ENCODE data around the gene ARHGEF4. TPM values are rescaled to one million over a fixed set of nuclear protein-coding genes. Genes with fewer than 3 reads are reported as not detected.
"Not testable (repeated sequence)": the region's sequence is repeated elsewhere in the genome, so short reads cannot be mapped to it uniquely, and the experiment has no call there.

ARHGEF4 gene
- total and polyA plus RNA-seq, 2 donors: 7.0 to 18.2 TPM

- Histone ChIP-seq H3K27ac (ENCODE audit: low read depth) (no peak overlapping the region), H3K36me3 (ENCODE audit: insufficient read depth) (no peaks in the 10 kb centered on the region), H3K4me1 (ENCODE audit: insufficient read depth) (no peaks in the 10 kb centered on the region), H3K4me3 (ENCODE audit: low read depth, low read length) (no peak overlapping the region)
- DNase-seq (ENCODE audit: extremely low spot score): no peak
- 84% methylated on average over 3 of the region's 3 CpGs for WGBS
Observed at GRCh38 chr2:131077966-131078365, 241.3 kb downstream of the ARHGEF4 start.

- not testable (repeated sequence) for H3K4me1 ChIP-seq (ENCODE audit: insufficient read depth); H3K27ac ChIP-seq (ENCODE audit: low read depth); H3K4me3 ChIP-seq (ENCODE audit: low read depth, low read length); DNase-seq (ENCODE audit: extremely low spot score); H3K36me3 ChIP-seq (ENCODE audit: insufficient read depth)
- WGBS: 94% methylated on average over 6 of the region's 6 CpGs
Observed at GRCh38 chr2:131079931-131080330, 243.2 kb downstream of the ARHGEF4 start.

GRCh38 chr2:131081190-131081589 is 244.5 kb downstream of the ARHGEF4 start:
- DNase-seq (ENCODE audit: extremely low spot score): no peak
- Histone ChIP-seq H3K36me3 (ENCODE audit: insufficient read depth) (no peaks in the 10 kb centered on the region), H3K4me1 (ENCODE audit: insufficient read depth) (peaks cover 3% of the 10 kb centered on the region), H3K27ac (ENCODE audit: low read depth) (no peak overlapping the region), H3K4me3 (ENCODE audit: low read depth, low read length) (no peak overlapping the region)
- WGBS: 84% methylated on average over 4 of the region's 4 CpGs

GRCh38 chr2:131085646-131086045 is 248.9 kb downstream of the ARHGEF4 start:
- 72% methylated on average over 2 of the region's 2 CpGs for WGBS
- Histone ChIP-seq H3K4me3 (ENCODE audit: low read depth, low read length) (no peak overlapping the region), H3K27ac (ENCODE audit: low read depth) (no peak overlapping the region), H3K4me1 (ENCODE audit: insufficient read depth) (peaks cover 3% of the 10 kb centered on the region), H3K36me3 (ENCODE audit: insufficient read depth) (peaks cover under 1% of the 10 kb centered on the region)
- no peak for DNase-seq (ENCODE audit: extremely low spot score)

DNA sequence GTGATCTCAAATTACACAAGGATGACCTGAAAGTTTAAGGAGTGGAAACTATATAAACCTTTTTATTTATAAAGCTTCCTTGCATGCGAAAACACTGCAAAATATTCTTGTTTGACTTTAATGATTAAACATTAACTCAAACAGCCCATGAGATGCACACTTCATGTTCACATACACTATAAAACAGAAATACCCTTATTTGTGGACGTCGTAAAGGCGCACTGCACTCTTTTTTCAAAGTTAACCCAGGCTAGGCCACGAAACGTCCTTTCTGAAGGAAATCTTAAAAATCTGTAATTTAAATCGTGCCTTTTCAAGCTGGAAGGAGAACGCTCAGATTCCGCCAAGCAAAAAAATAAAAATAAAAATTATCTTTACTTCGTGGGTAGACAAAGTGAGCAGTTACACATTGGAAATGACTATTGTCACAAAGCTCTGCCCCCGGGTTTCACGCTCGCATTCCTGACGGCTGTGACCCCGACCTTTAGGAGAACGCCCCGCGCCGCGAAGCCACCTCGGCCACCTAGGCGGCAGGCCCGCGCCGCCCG is 255.8 kb downstream of the ARHGEF4 start:
- H3K27ac ChIP-seq (ENCODE audit: low read depth): peak overlapping the region; percentile 100
- peak overlapping the region; percentile 100 for H3K4me3 ChIP-seq (ENCODE audit: low read depth, low read length)
- WGBS: under 1% methylated on average over 26 of the region's 26 CpGs
- H3K36me3 ChIP-seq (ENCODE audit: insufficient read depth): peaks cover 1% of the 10 kb centered on the region
- DNase-seq (ENCODE audit: extremely low spot score): no peak
- H3K4me1 ChIP-seq (ENCODE audit: insufficient read depth): no peaks in the 10 kb centered on the region

GRCh38 chr2:131093006-131093695 is 256.4 kb downstream of the ARHGEF4 start, which contains the start of gene FAM168B:
TSS of gene FAM168B (minus strand) at chr2:131093460. CDS start at chr2:131082646, 10,814 bp downstream.
- peaks cover 1% of the 10 kb centered on the region for H3K36me3 ChIP-seq (ENCODE audit: insufficient read depth)
- H3K27ac ChIP-seq (ENCODE audit: low read depth): peak within 1 kb of the TSS; percentile 100
- under 1% methylated on average over 107 of the region's 107 CpGs for WGBS
- DNase-seq (ENCODE audit: extremely low spot score): no peak
- H3K4me1 ChIP-seq (ENCODE audit: insufficient read depth): no peaks in the 10 kb centered on the region
- peak within 1 kb of the TSS; percentile 100 for H3K4me3 ChIP-seq (ENCODE audit: low read depth, low read length)

- H3K4me1 ChIP-seq (ENCODE audit: insufficient read depth): no peaks in the 10 kb centered on the region
- 8% methylated on average over 37 of the region's 37 CpGs for WGBS
- H3K27ac ChIP-seq (ENCODE audit: low read depth): peak overlapping the region; percentile 100
- H3K4me3 ChIP-seq (ENCODE audit: low read depth, low read length): peak overlapping the region; percentile 100
- no peak for DNase-seq (ENCODE audit: extremely low spot score)
- H3K36me3 ChIP-seq (ENCODE audit: insufficient read depth): peaks cover 1% of the 10 kb centered on the region
Observed at GRCh38 chr2:131093696-131094462, 257.2 kb downstream of the ARHGEF4 start.

DNA sequence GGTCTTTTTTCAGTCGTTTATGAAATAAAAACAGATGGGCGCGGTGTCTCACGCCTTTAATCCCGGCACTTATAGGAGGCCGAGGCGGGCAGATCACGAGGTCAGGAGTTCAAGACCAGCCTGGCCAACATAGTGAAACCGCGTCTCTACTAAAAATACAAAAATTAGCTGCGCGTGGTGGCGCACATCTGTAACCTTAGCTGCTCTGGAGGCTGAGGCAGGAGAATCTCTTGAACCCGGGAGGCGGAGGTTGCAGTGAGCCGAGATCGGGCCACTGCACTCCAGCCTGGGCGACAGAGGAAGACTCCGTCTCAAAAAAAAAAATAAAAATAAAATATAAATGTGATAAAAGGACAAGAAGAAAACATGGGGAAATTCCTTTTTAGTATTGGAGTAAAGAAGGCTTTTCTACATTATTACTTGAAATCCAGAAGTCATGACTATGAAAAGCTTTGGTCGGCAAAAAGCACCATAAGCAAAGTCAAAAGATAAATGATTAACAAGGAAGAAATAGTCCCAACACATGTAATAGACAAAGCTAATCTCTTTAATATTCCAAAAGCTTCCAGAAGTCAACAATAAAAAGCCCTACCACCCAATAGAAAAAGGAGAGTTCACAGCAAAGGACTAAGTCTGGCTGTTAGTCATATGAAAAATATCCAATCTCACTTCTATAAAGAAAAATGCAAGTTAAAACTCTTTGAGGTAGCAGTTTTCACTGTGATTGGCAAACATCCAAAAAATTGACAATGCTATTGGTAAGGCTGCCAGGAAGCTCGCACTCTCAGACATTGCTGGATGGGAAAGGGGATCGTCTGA is 258.0 kb downstream of the ARHGEF4 start:
- WGBS: 64% methylated on average over 22 of the region's 22 CpGs
- DNase-seq (ENCODE audit: extremely low spot score): no peak
- Histone ChIP-seq H3K4me3 (ENCODE audit: low read depth, low read length) (no peak overlapping the region), H3K36me3 (ENCODE audit: insufficient read depth) (peaks cover 1% of the 10 kb centered on the region), H3K27ac (ENCODE audit: low read depth) (no peak overlapping the region), H3K4me1 (ENCODE audit: insufficient read depth) (no peaks in the 10 kb centered on the region)

Small RNA genes lying within 50 kb of the gene (small RNA-seq; reads per million reads assigned to genes)
- not detected for gene RF00423

Other genes starting within 250 kb of the ARHGEF4 start
- not detected for gene CFC1, start 237.3 kb upstream of the ARHGEF4 start, total RNA-seq
- not detected for gene CFC1, start 237.3 kb upstream of the ARHGEF4 start, polyA plus RNA-seq
- gene POTEJ, start 225.5 kb upstream of the ARHGEF4 start, total RNA-seq: not detected
- gene POTEJ, start 225.5 kb upstream of the ARHGEF4 start, polyA plus RNA-seq: not detected
- not detected for gene GPR148, start 107.8 kb upstream of the ARHGEF4 start, total RNA-seq
- not detected for gene GPR148, start 107.8 kb upstream of the ARHGEF4 start, polyA plus RNA-seq
- gene AMER3, start 81.4 kb upstream of the ARHGEF4 start, total RNA-seq: 0.42 TPM
- gene AMER3, start 81.4 kb upstream of the ARHGEF4 start, polyA plus RNA-seq: 0.05 TPM